Natural killer cell (primary cell): ENCODE data around the gene SATB2. TPM values are rescaled to one million over a fixed set of nuclear protein-coding genes. Genes with fewer than 3 reads are reported as not detected.

Experiments used
- ATAC-seq, 3 donors: fragments of 150-1000 bp in 2 of 3; fragments of 200-7000 bp in 1 of 3; cut with Tn5 transposase; 1 replicate in 1 of 3; 2 replicates in 2 of 3; pipeline ENCODE4 v1.10.0; 2021; ENCODE audit warnings: mild to moderate bottlenecking in 2 of 3, moderate library complexity in 2 of 3
- DNase-seq, 2 donors: peaks; one replicate each; pipeline versions ENCODE4 v3.0.0 to v3.0.0-alpha.2; 2013 to 2021; ENCODE audit warnings: mixed read lengths in 1 of 2
- H3K27ac ChIP-seq: one replicate; pipeline ENCODE4 v1.5.1; 2013; ENCODE audit warnings: mild to moderate bottlenecking, low read length
- H3K27me3 ChIP-seq: one replicate; pipeline ENCODE4 v1.6.1; 2013; ENCODE audit warnings: low read length; ENCODE audit not compliant: control insufficient read depth, insufficient read depth
- H3K36me3 ChIP-seq: one replicate; pipeline ENCODE4 v1.6.1; 2013; ENCODE audit warnings: low read length; ENCODE audit not compliant: control insufficient read depth, insufficient read depth
- H3K4me1 ChIP-seq: one replicate; pipeline ENCODE4 v1.6.1; 2013; ENCODE audit warnings: low read length; ENCODE audit not compliant: control insufficient read depth, insufficient read depth
- H3K4me3 ChIP-seq: one replicate; pipeline ENCODE4 v1.5.1; 2013; ENCODE audit warnings: low read length
- H3K9me3 ChIP-seq: one replicate; pipeline ENCODE4 v1.6.1; 2013; ENCODE audit warnings: low read length; ENCODE audit not compliant: control insufficient read depth, insufficient read depth
- H3K27ac Mint-ChIP-seq, 2 donors: one replicate each; pipeline ENCODE4 v1.8.0; 2022; ENCODE audit warnings: mild to moderate bottlenecking in 2 of 2, mixed read lengths in 2 of 2, moderate library complexity in 1 of 2
- H3K27me3 Mint-ChIP-seq, 2 donors: one replicate each; pipeline ENCODE4 v1.8.0; 2022; ENCODE audit warnings: low read depth in 2 of 2, mixed read lengths in 2 of 2
- H3K36me3 Mint-ChIP-seq: one replicate; pipeline ENCODE4 v1.8.0; 2022; ENCODE audit warnings: mixed read lengths
- H3K4me1 Mint-ChIP-seq, 2 donors: one replicate each; pipeline ENCODE4 v1.8.0; 2022; ENCODE audit warnings: mixed read lengths in 2 of 2
- H3K4me3 Mint-ChIP-seq: one replicate; pipeline ENCODE4 v1.8.0; 2022; ENCODE audit warnings: mild to moderate bottlenecking, moderate library complexity, mixed read lengths
- H3K9me3 Mint-ChIP-seq, 2 donors: one replicate each; pipeline ENCODE4 v1.8.0; 2022; ENCODE audit warnings: mixed read lengths in 2 of 2
- CTCF ChIP-seq: fragments of 200-600 bp; IDR thresholded peaks from one replicate; pipeline ENCODE4 v1.8.0; 2022; ENCODE audit warnings: antibody characterized with exemption
- WGBS: methylation state at CpG from one replicate; pipeline ENCODE4 v1.1.7; 2013; ENCODE audit warnings: missing lambda C conversion rate; ENCODE audit not compliant: insufficient coverage; 5-methylcytosine and 5-hydroxymethylcytosine counted together
- intact Hi-C: fragments of 100-400 bp; cut with micrococcal nuclease; formaldehyde crosslinking; loops from one replicate; pipeline ENCODE4 v1.14.2; 2022
- total RNA-seq, 4 donors: library from RNA; stranded (reverse); fragments of 120-200 nt in 1 of 4; gene quantifications; one replicate each; pipeline versions ENCODE4 v1.2.3 to v1.2.4, GENCODE V29; 2013 to 2022

The SATB2 gene
- total RNA-seq, 3 donors from 2014 or later (not counting 1 experiment from before 2014, with no cell fraction given), result 0.73 to 2.8 (median 0.79) TPM

GRCh38 chr2:199458009-199458805 is 468 bp upstream of the SATB2 start:
- H3K36me3 Mint-ChIP-seq, result no peaks in the 10 kb centered on the region
- peaks cover 36 to 46% of the 10 kb centered on the region in 2 donors for H3K27me3 Mint-ChIP-seq
- intact Hi-C loops, result no loop called here
- DNase-seq (peak in 1 of 2 donors; percentile 59), ATAC-seq (peak in 2 of 3 donors; percentile 30 to 40)
- H3K4me3 Mint-ChIP-seq, result peak overlapping the region; percentile 80
- Histone ChIP-seq H3K27ac (no peak overlapping the region), H3K36me3 (no peaks in the 10 kb centered on the region), H3K4me3 (peak overlapping the region; percentile 62), H3K27me3 (peaks cover 62% of the 10 kb centered on the region), H3K9me3 (peaks cover 7% of the 10 kb centered on the region), H3K4me1 (peaks cover 41% of the 10 kb centered on the region)
- TF ChIP-seq CTCF, result no peak
- no peak overlapping the region for H3K27ac Mint-ChIP-seq
- peaks cover 7 to 20% of the 10 kb centered on the region in 2 donors for H3K4me1 Mint-ChIP-seq
- 1% methylated on average over 68 of the region's 75 CpGs for WGBS
- H3K9me3 Mint-ChIP-seq, result no peaks in the 10 kb centered on the region

GRCh38 chr2:199456383-199457146 is 1.2 kb downstream of the SATB2 start:
- Mint-ChIP-seq H3K27ac (no peak overlapping the region), H3K27me3 (peaks cover 37 to 53% of the 10 kb centered on the region in 2 donors), H3K4me1 (peaks cover 7 to 20% of the 10 kb centered on the region in 2 donors), H3K36me3 (no peaks in the 10 kb centered on the region), H3K4me3 (peak overlapping the region; percentile 45), H3K9me3 (no peaks in the 10 kb centered on the region)
- ATAC-seq, result no peak
- 8% methylated on average over 37 of the region's 44 CpGs for WGBS
- peak in 1 of 2 donors; percentile 10 for DNase-seq
- Histone ChIP-seq H3K4me3 (no peak overlapping the region), H3K27ac (no peak overlapping the region), H3K4me1 (peaks cover 31% of the 10 kb centered on the region), H3K9me3 (no peaks in the 10 kb centered on the region), H3K36me3 (no peaks in the 10 kb centered on the region), H3K27me3 (peaks cover 54% of the 10 kb centered on the region)
- no peak for TF ChIP-seq CTCF
- intact Hi-C loops, result no loop called here

- no peaks in the 10 kb centered on the region for H3K9me3 ChIP-seq
- ATAC-seq, result no peak
- H3K36me3 ChIP-seq, result no peaks in the 10 kb centered on the region
- no peak overlapping the region for H3K4me3 ChIP-seq
- H3K27me3 Mint-ChIP-seq, result peaks cover 32 to 45% of the 10 kb centered on the region in 2 donors
- TF ChIP-seq CTCF, result no peak
- peaks cover 48% of the 10 kb centered on the region for H3K27me3 ChIP-seq
- H3K27ac Mint-ChIP-seq, result no peak overlapping the region
- H3K4me3 Mint-ChIP-seq, result no peak overlapping the region
- 3% methylated on average over 55 of the region's 55 CpGs for WGBS
- peak in 1 of 2 donors; percentile 23 for DNase-seq
- intact Hi-C loops, result no loop called here
- no peak overlapping the region for H3K27ac ChIP-seq
- no peaks in the 10 kb centered on the region for H3K9me3 Mint-ChIP-seq
- peaks cover 31% of the 10 kb centered on the region for H3K4me1 ChIP-seq
- no peaks in the 10 kb centered on the region for H3K36me3 Mint-ChIP-seq
- peaks cover 7 to 20% of the 10 kb centered on the region in 2 donors for H3K4me1 Mint-ChIP-seq
Observed at GRCh38 chr2:199455545-199456382, 2.0 kb downstream of the SATB2 start.
